Measurements from ENCODE around the gene CCDC43. TPM values are rescaled to one million over a fixed set of nuclear protein-coding genes. Genes with fewer than 3 reads are reported as not detected.

Gene CCDC43, protein sequence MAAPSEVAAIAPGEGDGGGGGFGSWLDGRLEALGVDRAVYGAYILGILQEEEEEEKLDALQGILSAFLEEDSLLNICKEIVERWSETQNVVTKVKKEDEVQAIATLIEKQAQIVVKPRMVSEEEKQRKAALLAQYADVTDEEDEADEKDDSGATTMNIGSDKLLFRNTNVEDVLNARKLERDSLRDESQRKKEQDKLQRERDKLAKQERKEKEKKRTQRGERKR
- total RNA-seq (2011; cell fraction: chromatin; rRNA removed; ENCODE audit: low replicate concordance) = 7.6 and 17.2 TPM in 2 replicates
- 4.7 and 5.1 TPM in 2 replicates for total RNA-seq (2011; cell fraction: nucleolus; rRNA removed)
- total RNA-seq (2011; cell fraction: nucleoplasm; rRNA removed) = 9.2 and 14.0 TPM in 2 replicates
- total RNA-seq (2014; rRNA removed) (25.0 and 29.2 TPM in 2 replicates), total RNA-seq (2014; rRNA removed; fragmentation: Illumina TruSeq; extraction: Trizol) (40.7 and 46.9 TPM in 2 replicates), total RNA-seq (2015; rRNA removed; fragmentation: Illumina TruSeq; extraction: Trizol) (39.2 and 42.3 TPM in 2 replicates), total RNA-seq (2021) (22.9 and 23.6 TPM in 2 replicates), polyA plus RNA-seq (2011; rRNA removed) (11.8 and 16.8 TPM in 2 replicates), polyA plus RNA-seq (2014; fragmentation: Illumina TruSeq; extraction: Trizol) (29.1 and 35.1 TPM in 2 replicates), polyA plus RNA-seq (2014; fragmentation: Nextera tagmentation; extraction: Ambion mirVana) (10 to 100 TPM; 11.7 to 13.7 TPM), polyA plus RNA-seq (2014; rRNA removed) (21.8 and 25.9 TPM in 2 replicates), polyA minus RNA-seq (2011; rRNA and poly(A)+ RNA removed) (39.5 and 40.0 TPM in 2 replicates), Bru-seq, nascent RNA (percentile 81 among the genes with signal in this experiment), BruChase-seq, experiment 1, labeled RNA remaining after a 2-hour chase (percentile 83 among the genes with signal in this experiment), BruChase-seq, experiment 2, labeled RNA remaining after a 6-hour chase (percentile 83 among the genes with signal in this experiment)
- 2.1 and 5.0 TPM in 2 replicates for polyA plus RNA-seq (2011; cell fraction: cytosol; rRNA removed)
- 5.3 and 5.8 TPM in 2 replicates for polyA plus RNA-seq (2011; cell fraction: nucleus; rRNA removed)
- polyA plus RNA-seq (2012) = 15.3 and 17.8 TPM in 2 replicates
- 5.7 and 12.8 TPM in 2 replicates for polyA minus RNA-seq (2011; cell fraction: cytosol; rRNA and poly(A)+ RNA removed)
- 4.6 and 10.1 TPM in 2 replicates for polyA minus RNA-seq (2011; cell fraction: nucleus; rRNA and poly(A)+ RNA removed)
- long read RNA-seq, experiment 1, transcript CCDC43-205 (3 exons, 692 nt) = minor isoform, 6 of 107 reads
- long read RNA-seq, experiment 1, transcript CCDC43-201 (5 exons, 2,082 nt) = major isoform, 67 of 107 reads
- long read RNA-seq, experiment 1, transcript CCDC43-202 (4 exons, 2,058 nt) = minor isoform, 7 of 107 reads
- long read RNA-seq, experiment 1, partial matches to known transcripts = 3 of 107 reads
- long read RNA-seq, experiment 1, other reads (novel, unspliced or antisense) = 24 of 107 reads
- long read RNA-seq, experiment 2, transcript CCDC43-201 (5 exons, 2,082 nt) = major isoform, 13 of 29 reads
- long read RNA-seq, experiment 2, partial matches to known transcripts = 2 of 29 reads
- long read RNA-seq, experiment 2, other reads (novel, unspliced or antisense) = 11 of 29 reads
- long read RNA-seq, experiment 3, transcript CCDC43-201 (5 exons, 2,082 nt) = major isoform, 30 of 38 reads
- long read RNA-seq, experiment 3, partial matches to known transcripts = 1 of 38 reads
- long read RNA-seq, experiment 3, other reads (novel, unspliced or antisense) = 2 of 38 reads

DNA sequence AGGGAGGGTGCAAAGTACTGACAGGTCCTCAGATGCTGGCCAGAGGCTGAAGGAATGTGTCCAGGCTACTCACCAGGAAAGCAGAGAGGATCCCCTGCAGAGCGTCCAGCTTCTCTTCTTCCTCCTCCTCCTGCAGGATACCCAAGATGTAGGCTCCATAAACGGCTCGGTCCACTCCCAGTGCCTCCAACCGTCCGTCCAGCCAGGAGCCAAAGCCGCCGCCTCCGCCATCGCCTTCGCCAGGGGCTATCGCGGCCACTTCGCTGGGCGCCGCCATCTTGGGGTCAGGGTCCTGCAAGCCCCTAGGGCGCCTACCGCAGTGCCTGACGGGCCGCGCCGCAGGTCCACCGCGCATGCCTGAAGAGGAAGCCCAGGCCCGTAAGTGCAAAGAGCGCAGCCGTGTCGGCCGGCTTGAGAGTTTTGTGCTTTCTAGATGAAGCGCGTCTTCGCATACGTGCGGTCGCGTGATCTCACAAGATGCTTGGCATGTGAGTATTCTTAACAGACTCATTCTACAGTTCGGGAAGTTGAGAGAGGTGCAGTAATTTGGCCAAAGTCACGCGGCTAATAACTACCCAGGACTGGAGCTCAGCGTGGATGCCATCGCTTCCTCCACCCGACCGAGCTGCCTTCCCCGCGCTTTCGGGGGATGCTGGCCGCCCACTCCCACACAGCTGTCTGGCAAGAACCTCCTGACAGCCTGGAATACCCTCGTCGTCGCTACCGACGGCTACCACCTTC lies at the start of gene CCDC43:
Gene CCDC43 (minus strand): TSS at position 300 of the 741 bp plus-strand sequence. CDS start 23 bp downstream, at position 277.
- intact Hi-C loops (cut with micrococcal nuclease) (no loop called here), in situ Hi-C loops (cut with MboI) (no loop called here)
- peaks cover 6% of the 10 kb centered on the region; the same call in 1 of the 3 replicates for H3K36me3 ChIP-seq (ENCODE audit: control insufficient read depth, insufficient read depth, low read length)
- peak within 1 kb of the TSS; percentile 82 to 95 for H3K9ac ChIP-seq (ENCODE audit: insufficient read depth in 1 of 2, low read depth in 2 of 2, low read length in 2 of 2)
- no peaks in the 10 kb centered on the region for H3K9me1 ChIP-seq (ENCODE audit: control insufficient read depth, insufficient read depth, low read length)
- no peaks in the 10 kb centered on the region for H3K9me3 ChIP-seq (replicated peaks; ENCODE audit: control insufficient read depth, insufficient read depth, low read depth, low read length)
- 2% methylated on average over 39 of the region's 51 CpGs for WGBS (ENCODE audit: insufficient coverage, low coverage, missing lambda C conversion rate)
- H3K27ac ChIP-seq (ENCODE audit: extremely low read depth, low read depth, low read length) = peak within 1 kb of the TSS; percentile 81
- H2AFZ ChIP-seq (ENCODE audit: low read depth, low read length) = peak within 1 kb of the TSS; percentile 97
- ATAC-seq (peak; percentile 97), DNase-seq (ENCODE audit: extremely low read depth in 1 of 4, low spot score in 3 of 4) (peak; percentile 93 to 96 (median 94)), FAIRE-seq (no peak)
- TSS peak; percentile 95 for BruUV-seq (replicated peaks)
- ChIA-PET POLR2A (interaction anchor here (0.7 to 1.5 kb wide), 9 partner anchors 8 to 244 kb away, joined by 3 to 5 read pairs (median 4); partner anchors contain the start of gene DBF4B), CTCF (ENCODE audit: low intra/inter-chr PET ratio) (interaction anchor here (0.6 kb wide), 1 partner anchor 34 kb away, joined by 4 read pairs; no protein-coding TSS in a partner anchor)
- peak within 1 kb of the TSS; percentile 88 for H3K4me2 ChIP-seq (ENCODE audit: insufficient read depth, low read length)
- H3K4me3 ChIP-seq = peak within 1 kb of the TSS; percentile 53
- no peaks in the 10 kb centered on the region for H4K20me1 ChIP-seq (replicated peaks; ENCODE audit: control insufficient read depth, insufficient read depth, low read length)
- no peaks in the 10 kb centered on the region for H3K27me3 ChIP-seq (ENCODE audit: control insufficient read depth in 2 of 2, insufficient read depth in 2 of 2, low read length in 2 of 2)
- peaks cover 8 to 11% of the 10 kb centered on the region in 2 experiments; a peak in 4 of 5 replicates for H3K4me1 ChIP-seq (replicated peaks in 1 of 2; ENCODE audit: control insufficient read depth in 2 of 2, insufficient read depth in 2 of 2, low read length in 2 of 2)
- H3K79me2 ChIP-seq (ENCODE audit: control insufficient read depth, insufficient read depth, low read length) = peaks cover 15% of the 10 kb centered on the region
- TF ChIP-seq CHD1 (IDR thresholded peaks at IDR 0.05; ENCODE audit: low read length) (no peak), ZBED1 (IDR thresholded peaks at IDR 0.05) (peak; percentile 43; the same call in 1 of the 2 replicates), THRAP3 (IDR thresholded peaks at IDR 0.05; ENCODE audit: borderline replicate concordance) (no peak), RFX7 (CRISPR knock-in tag; IDR thresholded peaks at IDR 0.05) (no peak), ZNF551 (CRISPR knock-in tag; IDR thresholded peaks at IDR 0.05) (no peak), FOXA3 (CRISPR knock-in tag; conservative IDR thresholded peaks at IDR 0.05 in 1 of 2, IDR thresholded peaks at IDR 0.05 in 1 of 2) (0 out of 4 replicates have a peak, but pooled peaks of 1 of the 2 experiments have one; percentile 17), C11orf30 (IDR thresholded peaks at IDR 0.05; ENCODE audit: low read depth) (peak; percentile 95), TEAD1 (CRISPR knock-in tag; IDR thresholded peaks at IDR 0.05) (peak in 1 of 2 experiments; percentile 45; a peak in 2 of 4 replicates), MAZ (CRISPR knock-in tag; conservative IDR thresholded peaks at IDR 0.05 in 1 of 2, IDR thresholded peaks at IDR 0.05 in 1 of 2) (peak; percentile 22 to 45; a peak in 1 of 4 replicates), EGR1 (conservative IDR thresholded peaks at IDR 0.05) (peak; percentile 59; the same call in 1 of the 2 replicates), RAD51 (IDR thresholded peaks at IDR 0.05; ENCODE audit: borderline replicate concordance, low read depth) (no peak; the same call in 1 of the 2 replicates), ZSCAN29 (IDR thresholded peaks at IDR 0.05) (no peak), TAF9B (IDR thresholded peaks at IDR 0.05; ENCODE audit: partially characterized antibody) (peak; percentile 92)
- TF ChIP-seq, protein P1, sequence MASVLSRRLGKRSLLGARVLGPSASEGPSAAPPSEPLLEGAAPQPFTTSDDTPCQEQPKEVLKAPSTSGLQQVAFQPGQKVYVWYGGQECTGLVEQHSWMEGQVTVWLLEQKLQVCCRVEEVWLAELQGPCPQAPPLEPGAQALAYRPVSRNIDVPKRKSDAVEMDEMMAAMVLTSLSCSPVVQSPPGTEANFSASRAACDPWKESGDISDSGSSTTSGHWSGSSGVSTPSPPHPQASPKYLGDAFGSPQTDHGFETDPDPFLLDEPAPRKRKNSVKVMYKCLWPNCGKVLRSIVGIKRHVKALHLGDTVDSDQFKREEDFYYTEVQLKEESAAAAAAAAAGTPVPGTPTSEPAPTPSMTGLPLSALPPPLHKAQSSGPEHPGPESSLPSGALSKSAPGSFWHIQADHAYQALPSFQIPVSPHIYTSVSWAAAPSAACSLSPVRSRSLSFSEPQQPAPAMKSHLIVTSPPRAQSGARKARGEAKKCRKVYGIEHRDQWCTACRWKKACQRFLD (CRISPR knock-in tag; IDR thresholded peaks at IDR 0.05) = 0 out of 2 replicates have a peak, but pooled peaks have one; percentile 14
